Tibial nerve (tissue), 4 donors: ENCODE data around the gene GPR3. TPM values are rescaled to one million over a fixed set of nuclear protein-coding genes. Genes with fewer than 3 reads are reported as not detected.

Source experiments
- DNase-seq, 2 donors: peaks; one replicate each; pipeline ENCODE4 v3.0.0-alpha.2; 2019; ENCODE audit warnings: low spot score in 2 of 2
- H3K27ac ChIP-seq, 4 donors: fragments of 200-600 bp; sonication (generic) in 3 of 4; one replicate each; pipeline ENCODE4 v1.5.1; 2017 to 2019; ENCODE audit warnings: mild to moderate bottlenecking in 1 of 4
- H3K27me3 ChIP-seq, 2 donors: fragments of 200-600 bp; sonication (generic) in 1 of 2; one replicate each; pipeline versions ENCODE4 v1.5.1 to v1.6.0; 2017 to 2019
- H3K36me3 ChIP-seq, 3 donors: fragments of 200-600 bp; sonication (generic); one replicate each; pipeline ENCODE4 v1.5.1; 2018 to 2019
- H3K4me1 ChIP-seq, 4 donors: fragments of 200-600 bp; sonication (generic) in 3 of 4; one replicate each; pipeline ENCODE4 v1.5.1; 2017 to 2019
- H3K4me3 ChIP-seq, 4 donors: fragments of 200-600 bp; sonication (generic) in 3 of 4; one replicate each; pipeline ENCODE4 v1.5.1; 2017 to 2019; ENCODE audit warnings: mild to moderate bottlenecking in 1 of 4, moderate library complexity in 1 of 4
- H3K9me3 ChIP-seq, 4 donors: fragments of 200-600 bp; sonication (generic) in 3 of 4; one replicate each; pipeline ENCODE4 v1.5.1; 2017 to 2019
- EP300 ChIP-seq, 2 donors: sonication (generic); formaldehyde crosslinking; IDR thresholded peaks; one replicate each; pipeline ENCODE4 v1.6.1; 2017; ENCODE audit warnings: antibody characterized with exemption in 2 of 2, mild to moderate bottlenecking in 1 of 2
- POLR2A ChIP-seq, 2 donors: fragments of 450-650 bp; IDR thresholded peaks; one replicate each; pipeline ENCODE4 v1.6.1; 2017; ENCODE audit warnings: antibody characterized with exemption in 2 of 2, mild to moderate bottlenecking in 2 of 2, moderate library complexity in 2 of 2
- WGBS, 2 donors: methylation state at CpG; one replicate each; pipeline ENCODE4 v1.1.5; 2018; 5-methylcytosine and 5-hydroxymethylcytosine counted together
- total RNA-seq, 4 donors: library from RNA; depleted of rRNA; stranded (reverse); fragments of >200 nt; gene quantifications; one replicate each; pipeline ENCODE4 v1.1.0, GENCODE V29; 2016
- TF ChIP-seq, protein P1 (sequence below), 5 experiments: fragments of 200-600 bp in 3 of 5; fragments of 450-650 bp in 2 of 5; sonication (generic) in 3 of 5; IDR thresholded peaks; one replicate each; pipeline ENCODE4 v1.5.1; 2016 to 2019; ENCODE audit warnings: antibody characterized with exemption in 5 of 5, mild to moderate bottlenecking in 3 of 5, moderate library complexity in 2 of 5

GPR3 gene
- total RNA-seq, 4 donors from 2014 or later: not detected

DNA sequence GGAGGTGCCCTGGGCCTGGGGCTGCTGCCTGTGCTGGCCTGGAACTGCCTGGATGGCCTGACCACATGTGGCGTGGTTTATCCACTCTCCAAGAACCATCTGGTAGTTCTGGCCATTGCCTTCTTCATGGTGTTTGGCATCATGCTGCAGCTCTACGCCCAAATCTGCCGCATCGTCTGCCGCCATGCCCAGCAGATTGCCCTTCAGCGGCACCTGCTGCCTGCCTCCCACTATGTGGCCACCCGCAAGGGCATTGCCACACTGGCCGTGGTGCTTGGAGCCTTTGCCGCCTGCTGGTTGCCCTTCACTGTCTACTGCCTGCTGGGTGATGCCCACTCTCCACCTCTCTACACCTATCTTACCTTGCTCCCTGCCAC, 1.8 kb downstream of the GPR3 start:
- Histone ChIP-seq H3K36me3 (no peaks in the 10 kb centered on the region), H3K4me3 (no peak overlapping the region), H3K27me3 (no peaks in the 10 kb centered on the region), H3K27ac (no peak overlapping the region), H3K9me3 (no peaks in the 10 kb centered on the region), H3K4me1 (peaks cover 0 to 44% (median 18%) of the 10 kb centered on the region in 4 donors)
- DNase-seq: no peak
- 96% methylated on average over 9 of the region's 9 CpGs for WGBS, 2 donors
- TF ChIP-seq POLR2A (IDR thresholded peaks at IDR 0.05): no peak
- TF ChIP-seq, protein P1, sequence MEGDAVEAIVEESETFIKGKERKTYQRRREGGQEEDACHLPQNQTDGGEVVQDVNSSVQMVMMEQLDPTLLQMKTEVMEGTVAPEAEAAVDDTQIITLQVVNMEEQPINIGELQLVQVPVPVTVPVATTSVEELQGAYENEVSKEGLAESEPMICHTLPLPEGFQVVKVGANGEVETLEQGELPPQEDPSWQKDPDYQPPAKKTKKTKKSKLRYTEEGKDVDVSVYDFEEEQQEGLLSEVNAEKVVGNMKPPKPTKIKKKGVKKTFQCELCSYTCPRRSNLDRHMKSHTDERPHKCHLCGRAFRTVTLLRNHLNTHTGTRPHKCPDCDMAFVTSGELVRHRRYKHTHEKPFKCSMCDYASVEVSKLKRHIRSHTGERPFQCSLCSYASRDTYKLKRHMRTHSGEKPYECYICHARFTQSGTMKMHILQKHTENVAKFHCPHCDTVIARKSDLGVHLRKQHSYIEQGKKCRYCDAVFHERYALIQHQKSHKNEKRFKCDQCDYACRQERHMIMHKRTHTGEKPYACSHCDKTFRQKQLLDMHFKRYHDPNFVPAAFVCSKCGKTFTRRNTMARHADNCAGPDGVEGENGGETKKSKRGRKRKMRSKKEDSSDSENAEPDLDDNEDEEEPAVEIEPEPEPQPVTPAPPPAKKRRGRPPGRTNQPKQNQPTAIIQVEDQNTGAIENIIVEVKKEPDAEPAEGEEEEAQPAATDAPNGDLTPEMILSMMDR (IDR thresholded peaks at IDR 0.05): no peak
- no peak for TF ChIP-seq EP300 (IDR thresholded peaks at IDR 0.05)

DNA sequence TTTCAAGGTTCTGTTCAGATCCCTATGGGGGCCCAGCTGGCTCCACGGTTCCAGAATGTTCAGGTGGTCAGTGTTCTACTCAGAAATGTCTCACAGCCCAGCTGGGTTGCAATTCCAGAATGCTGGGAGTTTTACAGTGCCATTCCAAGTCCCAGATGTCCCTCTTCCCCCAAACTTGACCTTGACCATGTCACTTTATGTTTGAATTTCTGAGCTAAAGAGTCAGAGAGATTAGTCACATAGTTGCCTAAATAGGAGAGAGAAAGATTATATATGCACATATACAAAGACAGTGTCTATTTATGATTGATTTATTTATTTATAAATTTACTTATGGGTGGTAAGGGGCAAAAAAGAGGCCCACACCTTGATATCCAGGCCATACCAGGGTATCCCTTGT, 2.5 kb downstream of the GPR3 start:
- H3K27me3 ChIP-seq: no peaks in the 10 kb centered on the region
- no peak overlapping the region for H3K27ac ChIP-seq
- no peak for DNase-seq
- no peaks in the 10 kb centered on the region for H3K9me3 ChIP-seq
- peaks cover 0 to 51% (median 21%) of the 10 kb centered on the region in 4 donors for H3K4me1 ChIP-seq
- WGBS, 2 donors: 53 to 74% methylated on average over 1 of the region's 1 CpG
- no peak overlapping the region for H3K4me3 ChIP-seq
- no peaks in the 10 kb centered on the region for H3K36me3 ChIP-seq
- TF ChIP-seq POLR2A (IDR thresholded peaks at IDR 0.05) (no peak), EP300 (IDR thresholded peaks at IDR 0.05) (no peak)
- TF ChIP-seq, protein P1 (IDR thresholded peaks at IDR 0.05): no peak

DNA sequence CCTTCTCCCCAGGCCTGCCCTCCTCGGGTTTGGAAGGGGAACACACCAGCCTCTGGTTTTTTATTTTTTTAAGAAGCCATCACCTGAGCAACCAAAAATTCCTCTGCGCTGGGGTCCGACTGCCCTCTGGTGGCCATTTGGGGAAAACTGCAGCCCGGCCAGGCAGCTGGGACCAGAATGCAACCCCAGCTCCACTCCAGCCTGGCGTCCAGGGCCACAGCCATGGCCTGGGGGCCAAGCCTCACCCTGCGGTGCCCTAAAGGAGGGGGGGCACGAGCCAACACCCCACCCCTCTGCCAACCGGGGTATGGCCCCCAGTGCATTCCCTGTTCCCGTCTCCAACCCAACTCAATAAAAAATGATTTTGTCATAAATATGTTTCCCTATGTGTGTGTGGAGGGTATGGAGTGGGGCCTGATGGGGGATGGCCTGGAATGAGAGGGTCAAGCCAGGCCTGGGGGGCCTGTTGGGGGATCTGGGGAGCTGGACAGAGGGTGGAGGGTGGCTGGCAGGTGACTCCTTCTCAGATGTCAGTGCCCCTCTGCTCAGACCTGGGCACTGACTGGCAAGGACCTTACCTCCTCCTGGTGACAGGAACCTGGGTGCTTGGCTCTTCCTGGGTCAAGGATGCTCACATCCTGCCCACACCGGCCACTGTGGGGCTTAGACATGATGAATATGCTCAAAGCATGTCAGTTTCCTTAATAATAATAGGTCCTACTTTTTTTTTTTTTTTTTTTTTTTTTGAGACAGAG, 3.2 kb downstream of the GPR3 start:
- peak; percentile 67 to 77 for DNase-seq
- Histone ChIP-seq H3K27ac (no peak overlapping the region), H3K9me3 (no peaks in the 10 kb centered on the region), H3K36me3 (no peaks in the 10 kb centered on the region), H3K27me3 (no peaks in the 10 kb centered on the region), H3K4me3 (no peak overlapping the region), H3K4me1 (peaks cover 0 to 57% (median 21%) of the 10 kb centered on the region in 4 donors)
- WGBS, 2 donors: 5 to 9% methylated on average over 10 of the region's 10 CpGs
- no peak for TF ChIP-seq POLR2A (IDR thresholded peaks at IDR 0.05)
- TF ChIP-seq, protein P1 (IDR thresholded peaks at IDR 0.05): peak; percentile 91 to 98 (median 96)

DNA sequence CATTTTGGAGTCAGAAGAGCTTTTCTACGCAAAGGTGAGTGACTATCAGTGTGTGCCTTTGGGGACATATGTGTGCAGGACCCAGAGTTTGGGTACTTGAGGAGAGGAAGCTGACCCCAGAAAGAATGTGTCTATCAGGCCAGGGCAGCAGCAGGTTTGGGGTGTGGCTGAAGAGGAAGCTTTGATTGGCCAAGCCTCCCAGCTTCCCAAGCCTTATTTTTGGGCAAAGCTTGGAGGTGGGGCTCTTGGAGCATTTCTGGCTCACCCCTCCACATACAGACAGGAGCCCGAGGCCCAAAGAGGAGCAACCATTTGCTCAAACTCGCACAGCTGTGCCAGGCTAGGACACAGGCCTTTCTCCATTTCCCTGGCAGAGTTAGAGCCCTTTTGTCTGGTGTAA, 4.7 kb downstream of the GPR3 start:
- no peaks in the 10 kb centered on the region for H3K27me3 ChIP-seq
- H3K27ac ChIP-seq: no peak overlapping the region
- no peaks in the 10 kb centered on the region for H3K36me3 ChIP-seq
- peaks cover 0 to 60% (median 15%) of the 10 kb centered on the region in 4 donors for H3K4me1 ChIP-seq
- TF ChIP-seq, protein P1 (IDR thresholded peaks at IDR 0.05): no peak
- TF ChIP-seq POLR2A (IDR thresholded peaks at IDR 0.05): no peak
- TF ChIP-seq EP300 (IDR thresholded peaks at IDR 0.05): no peak
- no peak for DNase-seq
- no peaks in the 10 kb centered on the region for H3K9me3 ChIP-seq
- no peak overlapping the region for H3K4me3 ChIP-seq
- 76 to 79% methylated on average over 3 of the region's 3 CpGs for WGBS, 2 donors

DNA sequence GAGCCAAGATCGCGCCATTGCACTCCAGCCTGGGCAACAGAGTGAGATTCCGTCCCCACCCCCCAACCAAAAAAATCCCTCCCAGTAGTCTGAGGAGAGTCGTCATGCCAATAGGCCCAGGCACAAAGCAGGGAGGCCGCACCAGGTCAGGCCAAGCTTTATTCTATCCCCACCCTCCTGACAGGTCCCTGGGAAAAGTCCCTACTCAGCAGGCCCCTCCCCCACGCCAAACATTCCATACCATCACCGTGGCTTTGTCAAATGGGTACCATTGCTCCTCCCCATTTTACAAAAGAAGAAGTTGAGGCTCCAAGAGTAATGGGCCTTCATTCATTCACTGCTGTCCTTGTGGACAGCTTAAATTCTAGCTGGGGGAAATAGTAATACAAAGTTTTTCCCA, 5.3 kb downstream of the GPR3 start:
- Histone ChIP-seq H3K9me3 (no peaks in the 10 kb centered on the region), H3K4me3 (no peak overlapping the region), H3K36me3 (no peaks in the 10 kb centered on the region), H3K27ac (no peak overlapping the region), H3K4me1 (peaks cover 0 to 60% (median 16%) of the 10 kb centered on the region in 4 donors), H3K27me3 (no peaks in the 10 kb centered on the region)
- TF ChIP-seq EP300 (IDR thresholded peaks at IDR 0.05) (no peak), POLR2A (IDR thresholded peaks at IDR 0.05) (no peak)
- 64 to 72% methylated on average over 6 to 7 of the region's 7 CpGs for WGBS, 2 donors
- no peak for DNase-seq
